Loucy (cell line): ENCODE measurements around the gene PAFAH2.
"Not testable (repeated sequence)": the region's sequence is repeated elsewhere in the genome, so short reads cannot be mapped to it uniquely, and the experiment has no call there.

Experiments
- CTCF ChIP-seq: fragments of 200-600 bp; sonication (generic); conservative IDR thresholded peaks from 2 replicates; pipeline ENCODE4 v1.5.1; 2014; ENCODE audit warnings: mild to moderate bottlenecking, antibody characterized with exemption, low read length
- EZH2phosphoT487 ChIP-seq: fragments of 200-600 bp; IDR thresholded peaks from 2 replicates; pipeline ENCODE4 v1.6.1; 2018; ENCODE audit warnings: antibody characterized with exemption, mild to moderate bottlenecking, moderate library complexity, borderline replicate concordance

- not testable (repeated sequence) for TF ChIP-seq CTCF, EZH2phosphoT487
Measured at GRCh38 chr1:25932811-25933400, 65.0 kb downstream of the PAFAH2 start.
